SK-N-SH (cell line): ENCODE data around the gene CDC42EP3. TPM values are rescaled to one million over a fixed set of nuclear protein-coding genes. Genes with fewer than 3 reads are reported as not detected.

Source experiments
- CTCF ChIA-PET: fragments of 300-600, 350-600 bp; formaldehyde crosslinking; extraction: SDS; loops from one replicate; lab custom pipeline; 2021; lab: Yijun Ruan, JAX
- POLR2A ChIA-PET: fragments of 350-600 bp; sonication (Branson Sonifier 250); formaldehyde crosslinking; extraction: SDS; loops from one replicate; lab custom pipeline; 2020; ENCODE audit warnings: antibody characterized with exemption, inconsistent platforms; lab: Yijun Ruan, JAX
- DNase-seq: peaks from one replicate; pipeline ENCODE4 v3.0.0; 2012
- H2AFZ ChIP-seq: fragments of 200-600 bp; sonication (generic); 2 replicates; pipeline ENCODE4 v1.8.1; 2016; ENCODE audit warnings: antibody characterized with exemption, mild to moderate bottlenecking, low read depth
- H3F3A ChIP-seq: fragments of 200-600 bp; sonication (generic); replicated peaks from 2 replicates; pipeline ENCODE3; 2016; ENCODE audit warnings: antibody characterized with exemption, mild to moderate bottlenecking; ENCODE audit not compliant: insufficient read depth
- H3K27ac ChIP-seq, 2 experiments: fragments of 200-500 bp in 1 of 2; fragments of 200-600 bp in 1 of 2; sonication (Bioruptor generic) in 1 of 2; sonication (generic), shearing (Covaris generic) in 1 of 2; 2 replicates each; pipeline versions ENCODE4 v1.5.1 to v1.6.1; 2014 to 2016; ENCODE audit warnings: low read depth in 2 of 2, inconsistent platforms in 1 of 2, low read length in 1 of 2, mild to moderate bottlenecking in 1 of 2, mixed read lengths in 1 of 2
- H3K27me3 ChIP-seq: fragments of 200-600 bp; sonication (generic), shearing (Covaris generic); 2 replicates; pipeline ENCODE4 v1.6.1; 2016; ENCODE audit warnings: mixed run types; ENCODE audit not compliant: insufficient read depth
- H3K36me3 ChIP-seq, 2 experiments: fragments of 200-500 bp in 1 of 2; fragments of 200-600 bp in 1 of 2; sonication (Bioruptor generic) in 1 of 2; sonication (generic) in 1 of 2; replicated peaks in 1 of 2; 2 replicates each; pipeline versions ENCODE3 to v1.5.1; 2014 to 2016; ENCODE audit warnings: low read length in 1 of 2, mild to moderate bottlenecking in 1 of 2; ENCODE audit not compliant: insufficient read depth in 2 of 2, control insufficient read depth in 1 of 2
- H3K4me1 ChIP-seq, 2 experiments: fragments of 200-500 bp in 1 of 2; fragments of 200-600 bp in 1 of 2; sonication (Bioruptor generic) in 1 of 2; sonication (generic), shearing (Covaris generic) in 1 of 2; 2 replicates each; pipeline versions ENCODE4 v1.5.1 to v1.6.1; 2014 to 2016; ENCODE audit warnings: low read depth in 1 of 2, low read length in 1 of 2, mixed run types in 1 of 2; ENCODE audit not compliant: insufficient read depth in 2 of 2, control insufficient read depth in 1 of 2
- H3K4me2 ChIP-seq: fragments of 200-600 bp; sonication (generic), shearing (Covaris generic); 2 replicates; pipeline ENCODE4 v1.6.1; 2017; ENCODE audit warnings: mixed run types
- H3K4me3 ChIP-seq, 2 experiments: fragments of 200-500 bp in 1 of 2; fragments of 200-600 bp in 1 of 2; sonication (Bioruptor generic) in 1 of 2; sonication (generic), shearing (Covaris generic) in 1 of 2; 2 replicates each; pipeline versions ENCODE4 v1.5.1 to v1.8.1; 2014 to 2016; ENCODE audit warnings: low read depth in 2 of 2, inconsistent platforms in 1 of 2, low read length in 1 of 2, mild to moderate bottlenecking in 1 of 2, mixed read lengths in 1 of 2, moderate library complexity in 1 of 2
- H3K79me2 ChIP-seq: fragments of 200-600 bp; sonication (generic); 2 replicates; pipeline ENCODE4 v1.8.1; 2017; ENCODE audit warnings: mild to moderate bottlenecking; ENCODE audit not compliant: insufficient read depth
- H3K9ac ChIP-seq: fragments of 200-600 bp; sonication (generic); 2 replicates; pipeline ENCODE4 v1.6.1; 2017; ENCODE audit warnings: mixed run types
- H3K9me2 ChIP-seq: fragments of 200-600 bp; sonication (generic); 2 replicates; pipeline ENCODE4 v1.6.1; 2017; ENCODE audit warnings: mixed run types
- H3K9me3 ChIP-seq: fragments of 200-600 bp; sonication (generic); 2 replicates; pipeline ENCODE4 v1.6.1; 2017; ENCODE audit warnings: mixed run types, mild to moderate bottlenecking, moderate library complexity
- H4K20me1 ChIP-seq: fragments of 200-600 bp; sonication (generic); 2 replicates; pipeline ENCODE4 v1.6.1; 2017; ENCODE audit warnings: mild to moderate bottlenecking, mixed run types; ENCODE audit not compliant: insufficient read depth
- ELF1 ChIP-seq: IDR thresholded peaks from 2 replicates; pipeline ENCODE4 v1.4.0; 2012
- EP300 ChIP-seq, 2 experiments: IDR thresholded peaks; 2 replicates each; pipeline versions ENCODE4 v1.4.0 to v1.6.1; 2012; ENCODE audit warnings: borderline replicate concordance in 1 of 2, low read depth in 1 of 2, low read length in 1 of 2
- EZH2phosphoT487 ChIP-seq: fragments of 200-600 bp; sonication (generic); IDR thresholded peaks from 2 replicates; pipeline ENCODE4 v1.6.1; 2017; ENCODE audit warnings: low read depth, mixed run types, mild to moderate bottlenecking, antibody characterized with exemption, moderate library complexity, borderline replicate concordance
- FOSL2 ChIP-seq: IDR thresholded peaks from 2 replicates; pipeline ENCODE4 v1.4.0; 2012; ENCODE audit warnings: low read depth, mild to moderate bottlenecking, moderate library complexity, borderline replicate concordance
- FOXM1 ChIP-seq: IDR thresholded peaks from 2 replicates; pipeline ENCODE4 v1.4.0; 2012; ENCODE audit warnings: low read depth, mild to moderate bottlenecking
- IRF3 ChIP-seq: fragments of 150-350 bp; IDR thresholded peaks from 2 replicates; pipeline ENCODE4 v1.6.1; 2016; ENCODE audit warnings: mild to moderate bottlenecking, low read depth, low read length
- JUND ChIP-seq: IDR thresholded peaks from 2 replicates; pipeline ENCODE4 v1.4.0; 2012
- MAX ChIP-seq: IDR thresholded peaks from 2 replicates; pipeline ENCODE4 v1.4.0; 2012; ENCODE audit warnings: low read depth
- MEF2A ChIP-seq: IDR thresholded peaks from 2 replicates; pipeline ENCODE4 v1.4.0; 2012; ENCODE audit warnings: low read depth, borderline replicate concordance
- MXI1 ChIP-seq: IDR thresholded peaks from 2 replicates; pipeline ENCODE4 v1.6.1; 2012; ENCODE audit warnings: mild to moderate bottlenecking, low read depth, low read length, improper control_type of control experiment
- NFIC ChIP-seq: IDR thresholded peaks from 2 replicates; pipeline ENCODE4 v1.4.0; 2012; ENCODE audit warnings: borderline replicate concordance
- PBX3 ChIP-seq: IDR thresholded peaks from 2 replicates; pipeline ENCODE4; 2012
- POLR2AphosphoS5 ChIP-seq: IDR thresholded peaks from 2 replicates; pipeline ENCODE4 v1.6.1; 2012; ENCODE audit warnings: low read depth, low read length
- RAD21 ChIP-seq: IDR thresholded peaks from 2 replicates; pipeline ENCODE4 v1.6.1; 2012; ENCODE audit warnings: mild to moderate bottlenecking, low read length
- SIN3A ChIP-seq: IDR thresholded peaks from 2 replicates; pipeline ENCODE4 v1.6.1; 2012; ENCODE audit warnings: low read depth, mild to moderate bottlenecking, low read length, moderate library complexity, borderline replicate concordance
- TCF12 ChIP-seq: IDR thresholded peaks from 2 replicates; pipeline ENCODE4 v1.4.0; 2012
- YY1 ChIP-seq: IDR thresholded peaks from 2 replicates; pipeline ENCODE4 v1.4.0; 2012; ENCODE audit warnings: low read depth, mild to moderate bottlenecking
- WGBS: methylation state at CpG from one replicate; pipeline ENCODE4 v1.1.6; 2017; ENCODE audit warnings: low lambda C conversion rate; 5-methylcytosine and 5-hydroxymethylcytosine counted together
- polyA plus RNA-seq, 3 experiments: library from polyadenylated mRNA; depleted of rRNA; stranded (reverse); fragments of >200 nt; gene quantifications; 2 replicates each; pipeline ENCODE4 v1.2.3, GENCODE V29; 2012

CDC42EP3 gene
- polyA plus RNA-seq, 1 of the 3 experiments (the other 2 are of a cell fraction) = 87.5 TPM

- H2AFZ ChIP-seq = no peak overlapping the region
- H3K9ac ChIP-seq = 0 out of 2 replicates have a peak overlapping the region, but pooled peaks have one; percentile 2
- peaks cover 77% of the 10 kb centered on the region for H4K20me1 ChIP-seq
- peaks cover 99% of the 10 kb centered on the region for H3K79me2 ChIP-seq
- no peak overlapping the region for H3K4me3 ChIP-seq
- H3K27ac ChIP-seq = peak overlapping the region; percentile 77 to 87
- TF ChIP-seq ELF1 = no peak
- TF ChIP-seq JUND = peak; percentile 32; the same call in 1 of the 2 replicates
- peak; percentile 34; the same call in 1 of the 2 replicates for TF ChIP-seq MAX
- no peak for TF ChIP-seq EZH2phosphoT487
- TF ChIP-seq FOSL2 = peak; percentile 66
- TF ChIP-seq POLR2AphosphoS5 = peak; percentile 21; the same call in 1 of the 2 replicates
- no peak; a peak in 1 of 4 replicates for TF ChIP-seq EP300 (IDR thresholded peaks at IDR 0.05; ENCODE audit: borderline replicate concordance in 1 of 2, low read depth in 1 of 2, low read length in 1 of 2)
- TF ChIP-seq NFIC = peak; percentile 45; the same call in 1 of the 2 replicates
- TF ChIP-seq PBX3 = 0 out of 2 replicates have a peak, but pooled peaks have one; percentile 27
- TF ChIP-seq TCF12 = peak; percentile 66; the same call in 1 of the 2 replicates
- no peak for TF ChIP-seq SIN3A
- no peaks in the 10 kb centered on the region for H3K9me3 ChIP-seq
- peaks cover 62% of the 10 kb centered on the region for H3F3A ChIP-seq
- no peaks in the 10 kb centered on the region for H3K9me2 ChIP-seq
- H3K27me3 ChIP-seq = no peaks in the 10 kb centered on the region
- 76% methylated on average over 14 of the region's 14 CpGs for WGBS
- no peak for DNase-seq
- H3K36me3 ChIP-seq = peaks cover 41 to 69% of the 10 kb centered on the region in 2 experiments
- H3K4me2 ChIP-seq = peak overlapping the region; percentile 38
- CTCF ChIA-PET = interaction anchor here (0.6 to 5.8 kb wide), 7 partner anchors 12 to 258 kb away, joined by 3 to 31 read pairs (median 5); no protein-coding TSS in a partner anchor
- peaks cover 62 to 65% of the 10 kb centered on the region in 2 experiments for H3K4me1 ChIP-seq
- POLR2A ChIA-PET = interaction anchor here (0.9 kb wide), 2 partner anchors 8 to 17 kb away, joined by 3 read pairs; no protein-coding TSS in a partner anchor
Measured at GRCh38 chr2:37653805-37654378, 17.6 kb downstream of the CDC42EP3 start.

- CTCF ChIA-PET = interaction anchor here (1.0 to 5.8 kb wide), 6 partner anchors 12 to 257 kb away, joined by 3 to 31 read pairs (median 6); no protein-coding TSS in a partner anchor
- POLR2A ChIA-PET = no interaction called here
- Histone ChIP-seq H2AFZ (no peak overlapping the region), H3K9ac (peak overlapping the region; percentile 21; the same call in 1 of the 2 replicates), H3K79me2 (peaks cover 99% of the 10 kb centered on the region), H3K4me2 (peak overlapping the region; percentile 46; the same call in 1 of the 2 replicates), H3K4me3 (no peak overlapping the region), H3F3A (peaks cover 65% of the 10 kb centered on the region), H3K4me1 (peaks cover 64 to 65% of the 10 kb centered on the region in 2 experiments), H3K27me3 (no peaks in the 10 kb centered on the region), H3K27ac (peak overlapping the region; percentile 77 to 87), H3K36me3 (peaks cover 43 to 70% of the 10 kb centered on the region in 2 experiments), H3K9me3 (no peaks in the 10 kb centered on the region), H3K9me2 (no peaks in the 10 kb centered on the region), H4K20me1 (peaks cover 76% of the 10 kb centered on the region)
- TF ChIP-seq IRF3 (no peak), FOSL2 (no peak), TCF12 (0 out of 2 replicates have a peak, but pooled peaks have one; percentile 37), NFIC (no peak), MEF2A (no peak), EP300 (IDR thresholded peaks at IDR 0.05; ENCODE audit: borderline replicate concordance in 1 of 2, low read depth in 1 of 2, low read length in 1 of 2) (no peak), FOXM1 (no peak), YY1 (no peak), MXI1 (0 out of 2 replicates have a peak, but pooled peaks have one; percentile 50), RAD21 (no peak)
- no peak for DNase-seq
- WGBS = 90% methylated on average over 6 of the region's 6 CpGs
Measured at GRCh38 chr2:37653093-37653492, 18.3 kb downstream of the CDC42EP3 start.
